HG02763 (cell line): ENCODE results near the gene S1PR1.
"Not testable (repeated sequence)": the region's sequence is repeated elsewhere in the genome, so short reads cannot be mapped to it uniquely, and the experiment has no call there.

Experiments used
- ATAC-seq: cut with Tn5 transposase; IDR thresholded peaks from one replicate; pipeline ENCODE4 v1.9.1; 2021; ENCODE audit warnings: mild to moderate bottlenecking, moderate library complexity; ENCODE audit not compliant: unreplicated experiment

The S1PR1 gene

DNA sequence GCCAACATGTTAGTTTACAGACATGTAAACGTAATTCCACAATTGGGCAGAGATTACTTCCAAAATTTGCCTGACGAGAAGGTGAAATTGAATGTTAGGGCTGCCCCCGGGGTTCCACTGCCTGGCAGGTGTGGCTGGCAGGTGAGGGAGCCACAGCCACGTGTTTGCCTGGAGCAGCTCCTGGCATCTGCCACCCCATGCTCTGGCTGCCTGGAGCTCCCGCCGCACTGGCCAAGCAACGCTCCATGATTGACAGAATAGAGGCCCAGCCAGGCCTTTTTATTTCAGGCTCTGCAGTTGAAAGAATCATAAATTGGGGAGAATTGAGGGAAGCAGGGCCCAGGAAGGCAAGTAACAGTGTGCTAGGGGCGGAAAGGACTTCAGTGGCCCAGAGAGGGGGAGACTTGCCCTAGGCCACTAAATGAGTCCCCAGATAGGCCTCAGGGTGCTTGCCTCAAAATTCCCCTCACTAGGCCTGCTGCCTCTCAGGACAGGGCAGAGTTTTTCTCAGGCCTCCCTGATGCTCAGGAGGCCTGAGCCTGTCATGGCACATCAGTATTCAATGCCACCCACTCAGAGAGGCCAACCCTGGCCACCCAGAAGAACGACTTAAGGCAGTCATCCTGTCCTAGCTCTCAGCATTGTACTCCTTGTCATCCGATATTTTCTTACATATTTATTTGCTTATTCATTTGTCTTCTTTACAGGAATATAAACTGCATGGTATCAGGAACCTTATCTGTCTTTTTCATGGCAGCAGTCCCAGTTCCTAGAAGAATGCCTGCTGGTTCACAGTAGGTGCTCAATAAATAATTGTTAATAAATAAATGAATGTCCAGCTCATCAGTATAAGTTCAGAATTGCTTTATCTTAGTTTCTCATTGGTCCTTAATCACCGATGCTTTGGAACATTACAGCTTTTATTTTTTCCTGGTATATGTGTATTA lies 16.6 kb upstream of the S1PR1 start:
- ATAC-seq: no peak

DNA sequence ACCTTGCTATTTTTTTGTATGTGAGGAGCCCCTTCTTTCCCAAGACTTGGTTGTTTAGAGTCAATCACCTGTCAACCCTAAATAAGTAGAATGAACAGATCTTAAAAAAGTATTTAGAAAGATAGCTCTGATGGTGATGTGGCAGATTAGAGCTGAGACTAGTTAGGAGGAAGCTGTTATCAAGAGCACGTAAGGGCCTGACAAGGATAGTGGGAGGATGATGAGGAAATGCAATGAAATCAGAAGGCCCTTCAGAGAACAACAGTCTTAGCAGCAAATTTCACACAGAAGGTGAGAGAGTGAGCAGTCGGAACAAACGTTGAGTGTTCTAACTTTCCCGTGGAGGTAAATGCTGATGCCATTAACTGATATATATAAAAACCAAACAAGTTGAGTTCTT lies 15.9 kb upstream of the S1PR1 start:
- ATAC-seq: no peak

DNA sequence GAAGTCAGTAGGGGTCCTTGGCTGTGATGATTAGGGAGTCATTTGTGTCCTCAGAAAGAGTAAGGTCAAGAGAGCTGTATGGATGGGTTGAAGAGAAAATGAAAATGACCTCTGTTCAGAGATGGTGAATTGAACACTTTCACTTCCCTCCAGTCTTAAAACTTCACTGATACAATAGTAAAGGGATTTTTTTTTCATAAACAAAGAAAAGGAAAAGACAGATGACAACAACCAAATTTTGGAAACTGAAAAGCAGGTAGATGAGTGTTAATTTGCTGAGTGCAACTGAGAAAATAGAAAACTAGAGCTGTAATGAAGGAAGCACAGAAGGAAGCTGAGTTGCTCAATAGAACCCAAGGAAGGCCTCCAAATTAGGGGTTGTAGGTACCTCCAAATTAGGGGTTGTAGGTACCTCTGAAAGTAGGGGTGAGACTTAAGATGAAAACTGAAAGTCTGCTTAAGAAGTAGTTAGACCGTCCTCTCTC lies 14.8 kb upstream of the S1PR1 start:
- ATAC-seq: peak; percentile 96

DNA sequence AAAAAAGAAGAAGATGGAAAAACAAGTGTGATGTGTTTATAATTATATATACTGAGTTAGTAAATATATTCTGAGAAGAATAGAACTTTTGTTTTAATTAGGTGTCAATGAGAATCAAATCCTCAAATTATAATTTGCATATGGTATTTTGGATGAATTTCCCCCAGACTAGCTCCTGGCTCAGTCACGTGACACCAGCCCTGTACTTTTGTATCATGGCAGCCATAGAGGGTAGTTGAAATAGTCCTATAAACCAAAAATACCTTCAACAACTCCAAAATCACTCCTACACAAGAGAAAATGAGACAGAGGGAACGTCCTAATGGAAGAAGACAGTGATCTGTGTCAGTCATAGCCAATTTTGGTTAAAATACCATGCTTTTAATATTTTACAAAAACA lies 9.0 kb upstream of the S1PR1 start:
- no peak for ATAC-seq

DNA sequence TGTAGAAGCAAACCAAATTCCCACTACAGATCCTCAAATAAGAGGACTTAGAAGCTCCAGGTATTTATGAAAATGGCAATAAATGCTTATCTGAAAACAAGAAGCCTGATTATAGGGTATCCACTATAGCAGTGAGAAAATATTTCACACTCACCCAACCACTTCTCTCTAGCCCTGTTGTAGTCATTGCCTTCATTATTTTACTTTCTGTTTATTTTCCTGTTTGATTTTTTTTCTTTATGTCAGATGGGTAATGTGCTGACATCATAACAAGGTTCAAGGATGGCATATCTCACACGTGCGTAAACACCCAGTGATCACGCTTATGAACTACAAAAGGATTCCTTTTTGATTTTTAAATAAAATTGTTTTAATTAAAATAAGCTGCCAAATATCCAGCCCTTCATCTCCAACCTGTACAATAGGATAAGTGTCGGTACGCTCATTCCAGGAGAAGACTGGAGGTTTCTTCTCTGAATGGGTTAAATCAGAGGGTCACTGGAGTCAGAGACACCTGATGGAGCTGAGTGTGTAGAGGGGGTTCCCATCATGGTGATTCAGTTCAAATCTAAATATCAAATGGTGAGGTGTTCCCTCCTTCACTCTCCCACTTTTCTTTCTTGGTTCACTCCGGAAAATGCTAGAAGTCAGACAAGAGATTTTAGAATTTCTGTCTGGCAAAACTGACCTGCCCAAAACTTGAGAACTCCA lies 8.2 kb upstream of the S1PR1 start:
- ATAC-seq: no peak

DNA sequence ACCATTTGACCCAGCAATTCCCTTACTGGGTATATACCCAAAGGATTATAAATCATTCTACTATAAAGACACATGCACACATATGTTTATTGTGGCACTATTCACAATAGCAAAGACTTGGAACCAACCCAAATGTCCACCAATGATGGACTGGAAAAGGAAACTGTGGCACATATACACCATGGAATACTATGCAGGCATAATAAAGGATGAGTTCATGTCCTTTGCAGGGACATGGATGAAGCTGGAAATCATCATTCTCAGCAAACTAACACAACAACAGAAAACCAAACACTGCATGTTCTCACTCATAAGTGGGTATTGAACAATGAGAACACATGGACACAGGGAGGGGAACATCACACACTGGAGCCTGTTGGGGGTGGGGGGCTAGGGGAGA lies 4.6 kb upstream of the S1PR1 start:
- ATAC-seq: not testable (repeated sequence)

DNA sequence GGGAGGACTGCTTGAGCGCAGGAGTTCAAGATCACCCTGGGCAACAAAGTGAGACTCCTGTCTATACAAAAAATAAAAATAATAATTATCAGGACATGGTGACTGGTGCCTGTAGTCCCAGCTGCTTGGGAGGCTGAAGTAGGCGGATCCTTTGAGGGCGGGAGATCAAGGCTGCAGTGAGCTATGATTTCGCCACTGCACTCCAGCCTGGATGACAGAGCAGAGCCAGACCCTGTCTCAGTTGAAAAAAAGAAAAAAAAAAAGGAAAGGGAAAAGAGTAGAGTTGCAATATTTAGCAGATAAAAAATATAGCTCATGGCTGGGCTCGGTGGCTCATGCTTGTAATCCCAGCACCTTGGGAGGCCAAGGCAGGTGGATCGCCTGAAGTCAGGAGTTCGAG lies 3.3 kb upstream of the S1PR1 start:
- no peak for ATAC-seq

DNA sequence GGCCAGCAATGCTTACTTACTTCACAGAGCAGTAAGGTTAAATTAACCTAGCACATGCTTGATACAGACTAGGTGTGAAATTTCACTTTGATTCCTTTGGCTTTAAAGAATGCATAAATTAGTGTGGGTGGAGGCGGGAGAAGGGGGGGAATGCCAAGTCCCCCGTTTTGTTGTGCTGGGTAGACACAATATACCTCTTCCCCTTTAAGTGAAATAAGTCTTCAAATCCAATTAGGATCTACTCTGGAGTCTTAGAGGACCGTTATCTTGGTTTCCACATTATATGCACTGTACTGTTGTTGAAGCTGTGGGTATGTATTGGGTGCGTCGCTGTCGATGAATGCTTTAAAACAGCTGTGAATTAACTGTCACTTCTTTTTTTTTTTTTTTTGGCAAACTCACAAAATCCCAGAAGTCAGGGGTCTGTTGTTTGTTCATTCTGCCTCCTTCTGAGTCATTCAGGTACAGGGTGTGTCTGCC lies 1.6 kb upstream of the S1PR1 start:
- no peak for ATAC-seq

DNA sequence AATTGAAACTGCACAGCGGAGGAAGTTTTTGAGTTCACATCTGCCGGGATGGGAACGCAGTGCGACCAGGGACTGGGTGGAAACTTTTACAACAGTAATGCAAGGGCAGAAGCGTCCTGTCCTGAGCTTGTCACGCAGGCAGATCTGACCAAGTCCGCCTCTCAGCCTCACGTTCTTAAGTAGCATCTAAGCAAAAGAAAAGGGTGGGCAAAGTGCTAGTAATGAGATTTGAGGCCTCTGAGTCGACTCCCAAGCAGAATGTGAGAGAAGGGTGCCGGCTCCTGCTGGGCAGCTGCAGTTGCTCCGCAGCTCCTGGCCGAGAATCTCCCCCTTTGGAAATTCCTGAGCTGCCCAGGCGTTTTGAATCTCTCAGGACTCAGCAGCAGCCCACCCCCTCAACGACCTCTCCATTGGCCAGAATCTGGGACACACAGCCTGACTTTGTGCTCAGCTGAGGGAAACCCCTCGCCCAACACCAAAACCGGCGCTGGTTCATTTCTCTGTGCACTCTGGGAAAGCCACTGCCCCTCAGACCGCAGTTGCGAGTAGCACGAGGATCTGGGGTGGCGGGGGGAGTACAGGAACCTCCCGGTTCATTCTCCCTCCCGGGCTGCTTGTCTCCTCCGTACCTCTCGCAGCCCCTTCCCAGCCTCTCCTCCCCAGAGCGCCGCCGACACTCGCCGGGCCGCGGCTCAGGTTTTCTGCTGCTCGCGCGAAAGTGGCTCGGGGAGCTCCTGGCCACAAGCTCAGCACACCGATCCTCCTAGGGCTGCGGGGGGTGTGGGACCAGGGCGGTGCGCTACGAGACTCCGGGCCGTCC lies 913 bp upstream of the S1PR1 start:
- peak; percentile 52 for ATAC-seq

DNA sequence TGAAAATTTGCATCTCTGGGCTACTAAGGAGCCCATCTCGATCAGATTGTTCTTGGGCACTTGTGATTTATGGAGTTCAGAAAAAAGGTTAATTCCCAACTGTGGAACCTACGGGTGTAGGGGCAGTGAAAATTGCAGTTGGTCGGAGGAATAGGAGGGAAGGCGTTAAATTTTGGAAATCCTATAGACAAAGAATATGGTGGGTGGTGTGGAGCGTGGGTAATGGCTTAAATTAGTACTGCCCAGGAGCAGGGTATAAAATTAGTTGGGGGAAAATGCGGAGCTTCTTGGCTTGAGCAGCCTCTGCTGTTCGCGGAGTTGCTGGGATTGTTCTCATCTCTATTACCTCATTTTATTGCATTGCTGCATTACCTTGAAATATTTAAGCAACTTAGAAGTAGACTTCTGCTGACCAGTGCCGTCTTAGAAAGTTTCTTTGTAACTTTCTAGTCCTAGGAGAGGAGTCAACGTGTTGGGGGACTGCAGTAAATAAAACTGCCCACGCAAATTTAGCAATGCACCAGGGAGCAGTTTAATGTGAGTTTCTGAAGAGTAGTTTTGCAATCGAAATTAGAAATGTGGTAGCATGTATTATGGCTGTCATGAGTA lies 514 bp downstream of the S1PR1 start:
- no peak for ATAC-seq

DNA sequence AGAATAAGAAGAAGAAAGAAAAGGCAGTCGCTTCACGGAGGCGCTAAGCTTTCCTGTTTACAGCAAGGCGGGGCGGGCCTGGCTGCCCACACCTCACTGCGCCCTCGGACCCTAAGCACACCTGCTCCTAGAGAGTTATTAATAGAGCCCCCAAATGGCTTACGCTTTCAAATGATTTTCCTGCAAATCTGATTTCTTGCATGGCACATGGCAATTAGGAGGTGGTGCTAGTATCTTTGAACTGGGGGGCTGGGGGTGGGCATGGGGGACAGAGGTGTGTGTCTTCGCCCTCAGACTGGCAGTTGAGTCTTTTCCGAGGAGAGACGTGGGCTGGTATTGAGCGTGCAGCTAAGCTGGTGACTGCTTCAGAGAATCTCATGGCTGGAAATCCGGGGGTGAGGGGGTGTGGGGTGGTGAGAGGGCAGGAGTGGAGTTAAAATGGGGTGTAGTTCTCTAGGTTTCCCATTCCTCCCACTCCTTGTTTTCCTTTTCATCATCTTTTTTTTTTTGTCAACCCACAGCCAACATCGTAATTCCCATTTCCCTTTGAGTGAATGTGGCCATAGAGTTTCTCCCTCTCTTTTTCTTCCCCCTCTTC lies 1.3 kb downstream of the S1PR1 start:
- ATAC-seq: no peak

DNA sequence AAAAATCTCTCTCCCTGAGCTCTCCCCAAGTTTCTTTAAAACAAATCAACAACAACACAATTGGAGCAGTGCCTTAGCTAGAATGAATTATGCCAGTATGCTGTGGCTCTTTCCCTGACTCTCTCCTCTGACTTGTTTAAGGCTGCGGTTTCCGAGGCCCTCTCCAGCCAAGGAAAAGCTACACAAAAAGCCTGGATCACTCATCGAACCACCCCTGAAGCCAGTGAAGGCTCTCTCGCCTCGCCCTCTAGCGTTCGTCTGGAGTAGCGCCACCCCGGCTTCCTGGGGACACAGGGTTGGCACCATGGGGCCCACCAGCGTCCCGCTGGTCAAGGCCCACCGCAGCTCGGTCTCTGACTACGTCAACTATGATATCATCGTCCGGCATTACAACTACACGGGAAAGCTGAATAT lies 1.9 kb downstream of the S1PR1 start:
- ATAC-seq: peak; percentile 23

DNA sequence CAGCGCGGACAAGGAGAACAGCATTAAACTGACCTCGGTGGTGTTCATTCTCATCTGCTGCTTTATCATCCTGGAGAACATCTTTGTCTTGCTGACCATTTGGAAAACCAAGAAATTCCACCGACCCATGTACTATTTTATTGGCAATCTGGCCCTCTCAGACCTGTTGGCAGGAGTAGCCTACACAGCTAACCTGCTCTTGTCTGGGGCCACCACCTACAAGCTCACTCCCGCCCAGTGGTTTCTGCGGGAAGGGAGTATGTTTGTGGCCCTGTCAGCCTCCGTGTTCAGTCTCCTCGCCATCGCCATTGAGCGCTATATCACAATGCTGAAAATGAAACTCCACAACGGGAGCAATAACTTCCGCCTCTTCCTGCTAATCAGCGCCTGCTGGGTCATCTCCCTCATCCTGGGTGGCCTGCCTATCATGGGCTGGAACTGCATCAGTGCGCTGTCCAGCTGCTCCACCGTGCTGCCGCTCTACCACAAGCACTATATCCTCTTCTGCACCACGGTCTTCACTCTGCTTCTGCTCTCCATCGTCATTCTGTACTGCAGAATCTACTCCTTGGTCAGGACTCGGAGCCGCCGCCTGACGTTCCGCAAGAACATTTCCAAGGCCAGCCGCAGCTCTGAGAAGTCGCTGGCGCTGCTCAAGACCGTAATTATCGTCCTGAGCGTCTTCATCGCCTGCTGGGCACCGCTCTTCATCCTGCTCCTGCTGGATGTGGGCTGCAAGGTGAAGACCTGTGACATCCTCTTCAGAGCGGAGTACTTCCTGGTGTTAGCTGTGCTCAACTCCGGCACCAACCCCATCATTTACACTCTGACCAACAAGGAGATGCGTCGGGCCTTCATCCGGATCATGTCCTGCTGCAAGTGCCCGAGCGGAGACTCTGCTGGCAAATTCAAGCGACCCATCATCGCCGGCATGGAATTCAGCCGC lies 2.5 kb downstream of the S1PR1 start:
- no peak for ATAC-seq

DNA sequence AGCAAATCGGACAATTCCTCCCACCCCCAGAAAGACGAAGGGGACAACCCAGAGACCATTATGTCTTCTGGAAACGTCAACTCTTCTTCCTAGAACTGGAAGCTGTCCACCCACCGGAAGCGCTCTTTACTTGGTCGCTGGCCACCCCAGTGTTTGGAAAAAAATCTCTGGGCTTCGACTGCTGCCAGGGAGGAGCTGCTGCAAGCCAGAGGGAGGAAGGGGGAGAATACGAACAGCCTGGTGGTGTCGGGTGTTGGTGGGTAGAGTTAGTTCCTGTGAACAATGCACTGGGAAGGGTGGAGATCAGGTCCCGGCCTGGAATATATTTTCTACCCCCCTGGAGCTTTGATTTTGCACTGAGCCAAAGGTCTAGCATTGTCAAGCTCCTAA lies 3.2 kb downstream of the S1PR1 start:
- no peak for ATAC-seq

DNA sequence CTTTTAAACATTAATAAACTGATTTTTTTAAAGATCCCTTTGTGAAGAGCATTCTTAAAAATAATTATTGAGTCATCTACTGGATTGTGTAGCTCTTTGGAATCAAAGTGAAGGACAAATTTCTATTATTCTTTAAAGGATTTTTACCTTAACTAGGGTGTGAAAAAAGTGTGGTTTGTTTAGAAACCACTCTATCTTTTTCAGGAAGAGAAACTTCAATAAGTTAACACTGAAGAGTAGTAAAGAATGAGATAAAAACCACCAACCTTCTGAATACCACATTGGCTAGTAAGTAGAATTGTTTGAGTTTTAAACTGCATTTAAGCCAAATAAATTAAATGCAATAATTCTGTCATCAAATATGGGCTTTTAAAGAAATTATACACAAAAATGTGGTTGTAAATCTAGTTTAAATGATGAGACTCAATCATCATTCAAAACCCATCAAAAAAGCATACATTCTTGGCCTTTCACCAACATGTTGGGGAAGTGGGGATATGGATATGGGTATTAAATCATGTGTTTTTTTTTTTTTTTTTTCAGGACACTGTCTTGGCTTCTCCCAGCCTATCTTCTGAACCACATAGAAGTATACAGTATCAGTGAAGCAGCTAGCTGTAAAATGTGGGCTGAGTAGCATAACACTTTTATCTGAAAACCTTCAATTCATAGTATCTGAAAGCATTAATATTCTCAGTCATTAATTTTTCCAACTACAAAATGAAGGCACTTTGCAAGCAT lies 4.8 kb downstream of the S1PR1 start:
- ATAC-seq: no peak

DNA sequence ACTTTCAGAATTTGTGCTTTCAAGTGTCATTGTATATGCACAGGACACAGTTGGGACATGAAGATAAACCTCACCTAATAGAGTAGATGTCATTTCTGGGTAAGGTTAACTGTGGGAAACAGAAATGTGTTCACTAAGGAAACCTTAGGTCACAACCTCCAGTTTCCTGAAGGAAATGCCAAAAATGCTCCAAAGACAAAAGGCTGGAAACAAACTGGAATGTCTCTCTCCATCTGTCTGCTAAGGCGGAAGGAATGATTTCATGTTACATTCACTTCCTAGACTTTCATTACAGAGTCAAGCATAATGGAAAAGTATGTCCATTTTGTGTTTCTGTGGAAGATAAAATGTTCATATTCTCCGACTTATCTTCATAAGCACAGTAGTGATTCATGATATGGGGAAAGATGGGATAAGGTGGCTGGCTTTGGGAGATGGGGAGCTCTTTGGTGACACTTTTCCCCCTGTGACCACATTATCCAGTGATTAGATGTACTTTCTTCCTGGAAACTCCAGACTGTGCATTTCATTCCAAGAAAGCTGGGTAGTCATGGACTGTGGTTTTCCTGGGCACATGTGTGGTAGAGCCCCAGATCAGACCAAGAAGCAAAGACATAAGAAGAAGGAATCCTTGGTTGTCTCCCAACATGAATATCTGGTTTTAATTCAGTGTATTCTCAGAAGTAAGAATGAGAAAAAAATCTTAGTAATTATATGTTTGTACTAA lies 5.7 kb downstream of the S1PR1 start:
- no peak for ATAC-seq

DNA sequence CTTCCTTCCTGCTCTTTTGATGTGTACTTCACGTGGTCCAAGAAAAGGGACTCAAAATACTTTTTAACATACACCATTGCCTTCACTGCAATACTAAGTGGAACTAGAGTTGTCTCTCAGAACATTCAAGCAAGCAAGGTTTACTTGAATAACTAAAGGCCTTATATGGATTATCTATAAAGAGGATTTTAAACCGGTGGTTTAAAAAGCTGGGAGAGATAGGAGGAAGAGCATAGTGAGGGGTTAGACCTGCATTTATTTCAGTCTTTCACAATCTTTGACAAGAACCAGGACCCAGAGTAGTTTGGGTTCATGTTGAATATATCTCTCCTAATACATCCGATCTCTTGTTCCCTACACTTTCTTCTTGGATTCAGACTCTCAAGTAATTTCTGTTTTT lies 6.9 kb downstream of the S1PR1 start:
- no peak for ATAC-seq

DNA sequence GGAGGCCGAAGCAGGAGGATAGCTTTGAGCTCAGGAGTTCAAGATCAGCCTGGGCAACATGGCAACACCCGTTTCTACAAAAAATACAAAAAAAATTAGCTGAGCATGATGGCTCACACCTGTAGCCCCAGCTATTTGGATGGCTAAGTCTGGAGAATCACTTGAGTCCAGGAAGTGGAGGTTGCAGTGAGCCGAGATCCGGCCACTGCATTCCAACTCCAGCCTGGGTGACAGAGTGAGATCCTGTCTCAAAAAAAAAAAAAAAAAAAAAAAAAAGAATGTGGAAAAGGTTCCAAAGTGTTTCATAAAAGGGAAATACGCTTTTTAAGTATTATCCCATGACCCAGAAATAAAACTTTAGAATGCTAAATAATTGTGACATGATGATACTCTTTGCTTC lies 8.0 kb downstream of the S1PR1 start:
- no peak for ATAC-seq
